ENCODE measurements around the gene HNF4A. TPM values are rescaled to one million over a fixed set of nuclear protein-coding genes. Genes with fewer than 3 reads are reported as not detected.

HNF4A gene
- total RNA-seq, 2 donors from 2014 or later: 28.3 to 28.5 TPM

DNA sequence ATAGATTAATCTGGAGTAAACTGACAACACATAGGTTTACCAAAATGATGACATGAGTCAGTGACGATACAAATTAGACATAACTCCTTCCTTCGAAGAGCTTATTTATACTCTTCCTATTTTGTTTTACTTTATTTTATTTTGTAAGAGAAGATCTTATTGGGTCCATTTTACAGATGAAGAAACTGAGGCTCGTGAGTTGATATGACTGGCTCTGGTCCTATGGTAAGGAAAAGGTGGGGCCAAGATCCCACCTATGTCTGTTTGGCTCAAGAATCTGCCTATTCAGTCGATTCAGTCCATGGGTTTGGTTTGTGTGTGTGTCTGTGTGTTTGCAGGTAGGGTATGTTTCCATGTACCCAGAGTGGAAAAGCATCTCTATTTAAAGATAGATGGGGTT is 27.1 kb upstream of the HNF4A start:
- H3K36me3 ChIP-seq (replicated peaks in 1 of 2; ENCODE audit: insufficient read depth in 1 of 2, low read depth in 2 of 2): no peaks in the 10 kb centered on the region
- intact Hi-C loops (cut with DNase I): no loop called here
- ATAC-seq (no peak), DNase-seq (no peak)
- peaks cover 8% of the 10 kb centered on the region for H3K4me1 ChIP-seq
- H3K4me3 ChIP-seq: no peak overlapping the region
- H3K9me3 ChIP-seq: no peaks in the 10 kb centered on the region
- no peak overlapping the region for H3K27ac ChIP-seq
- TF ChIP-seq, protein P1, sequence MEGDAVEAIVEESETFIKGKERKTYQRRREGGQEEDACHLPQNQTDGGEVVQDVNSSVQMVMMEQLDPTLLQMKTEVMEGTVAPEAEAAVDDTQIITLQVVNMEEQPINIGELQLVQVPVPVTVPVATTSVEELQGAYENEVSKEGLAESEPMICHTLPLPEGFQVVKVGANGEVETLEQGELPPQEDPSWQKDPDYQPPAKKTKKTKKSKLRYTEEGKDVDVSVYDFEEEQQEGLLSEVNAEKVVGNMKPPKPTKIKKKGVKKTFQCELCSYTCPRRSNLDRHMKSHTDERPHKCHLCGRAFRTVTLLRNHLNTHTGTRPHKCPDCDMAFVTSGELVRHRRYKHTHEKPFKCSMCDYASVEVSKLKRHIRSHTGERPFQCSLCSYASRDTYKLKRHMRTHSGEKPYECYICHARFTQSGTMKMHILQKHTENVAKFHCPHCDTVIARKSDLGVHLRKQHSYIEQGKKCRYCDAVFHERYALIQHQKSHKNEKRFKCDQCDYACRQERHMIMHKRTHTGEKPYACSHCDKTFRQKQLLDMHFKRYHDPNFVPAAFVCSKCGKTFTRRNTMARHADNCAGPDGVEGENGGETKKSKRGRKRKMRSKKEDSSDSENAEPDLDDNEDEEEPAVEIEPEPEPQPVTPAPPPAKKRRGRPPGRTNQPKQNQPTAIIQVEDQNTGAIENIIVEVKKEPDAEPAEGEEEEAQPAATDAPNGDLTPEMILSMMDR (IDR thresholded peaks at IDR 0.05): no peak
- TF ChIP-seq POLR2A (IDR thresholded peaks at IDR 0.05): no peak
- WGBS, 2 donors: 81 to 89% methylated on average over 4 of the region's 4 CpGs
- no peaks in the 10 kb centered on the region for H3K27me3 ChIP-seq

DNA sequence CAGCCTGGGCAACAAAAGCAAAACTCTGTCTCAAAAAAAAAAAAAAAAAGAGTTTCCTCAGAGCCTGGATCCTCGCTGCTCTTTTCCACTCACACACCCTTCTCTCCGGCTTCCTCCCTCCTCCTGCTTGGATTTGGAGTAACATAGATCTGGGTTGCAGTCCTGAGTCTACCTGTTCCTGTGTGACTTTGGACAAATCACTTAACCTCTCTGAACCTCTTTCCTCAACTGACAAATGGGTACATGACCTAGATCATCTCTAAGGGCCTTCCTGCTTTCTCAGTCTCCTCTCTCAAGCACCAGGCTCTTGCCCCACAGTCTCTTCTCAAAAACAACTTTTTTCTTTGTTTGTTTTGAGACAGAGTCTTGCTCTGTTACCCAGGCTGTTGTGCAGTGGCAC is 24.3 kb upstream of the HNF4A start:
- TF ChIP-seq, protein P1 (IDR thresholded peaks at IDR 0.05): no peak
- TF ChIP-seq POLR2A (IDR thresholded peaks at IDR 0.05): no peak
- peaks cover 11% of the 10 kb centered on the region for H3K4me1 ChIP-seq
- WGBS, 2 donors: 88 to 91% methylated on average over 2 of the region's 2 CpGs
- intact Hi-C loops (cut with DNase I): no loop called here
- H3K9me3 ChIP-seq: no peaks in the 10 kb centered on the region
- no peak for DNase-seq
- H3K27ac ChIP-seq: no peak overlapping the region
- no peak overlapping the region for H3K4me3 ChIP-seq
- H3K27me3 ChIP-seq: no peaks in the 10 kb centered on the region
- H3K36me3 ChIP-seq (replicated peaks in 1 of 2; ENCODE audit: insufficient read depth in 1 of 2, low read depth in 2 of 2): no peaks in the 10 kb centered on the region
- ATAC-seq: no peak

DNA sequence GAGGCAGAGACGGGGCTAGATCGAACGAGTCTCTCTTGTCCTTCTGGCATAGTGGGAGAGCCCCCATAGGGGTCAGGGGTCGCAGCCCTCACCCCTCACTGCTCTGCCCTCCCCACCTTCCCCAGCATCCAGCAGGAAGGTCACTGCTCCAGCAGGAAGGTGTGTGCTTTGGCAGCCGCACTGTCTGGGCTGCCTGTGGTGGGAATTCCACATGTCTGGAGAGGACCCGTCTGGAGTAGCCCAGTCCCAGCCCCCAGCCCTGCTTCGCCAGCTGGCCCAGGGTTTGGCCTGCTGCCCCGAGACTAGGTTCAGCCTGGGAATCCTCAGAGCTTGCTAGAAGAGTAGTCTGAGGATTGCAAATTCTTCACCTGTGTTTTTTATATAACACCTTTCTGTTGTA is 21.2 kb upstream of the HNF4A start:
- DNase-seq (peak in 2 of 4 donors; percentile 30 to 57), ATAC-seq (no peak)
- no peak overlapping the region for H3K4me3 ChIP-seq
- TF ChIP-seq, protein P1 (IDR thresholded peaks at IDR 0.05): no peak
- TF ChIP-seq POLR2A (IDR thresholded peaks at IDR 0.05): no peak
- 30% methylated on average over 5 to 7 of the region's 8 CpGs for WGBS, 2 donors
- no peaks in the 10 kb centered on the region for H3K9me3 ChIP-seq
- H3K27ac ChIP-seq: no peak overlapping the region
- intact Hi-C loops (cut with DNase I): no loop called here
- no peaks in the 10 kb centered on the region for H3K27me3 ChIP-seq
- H3K4me1 ChIP-seq: peaks cover 3% of the 10 kb centered on the region
- no peaks in the 10 kb centered on the region for H3K36me3 ChIP-seq (replicated peaks in 1 of 2; ENCODE audit: insufficient read depth in 1 of 2, low read depth in 2 of 2)

DNA sequence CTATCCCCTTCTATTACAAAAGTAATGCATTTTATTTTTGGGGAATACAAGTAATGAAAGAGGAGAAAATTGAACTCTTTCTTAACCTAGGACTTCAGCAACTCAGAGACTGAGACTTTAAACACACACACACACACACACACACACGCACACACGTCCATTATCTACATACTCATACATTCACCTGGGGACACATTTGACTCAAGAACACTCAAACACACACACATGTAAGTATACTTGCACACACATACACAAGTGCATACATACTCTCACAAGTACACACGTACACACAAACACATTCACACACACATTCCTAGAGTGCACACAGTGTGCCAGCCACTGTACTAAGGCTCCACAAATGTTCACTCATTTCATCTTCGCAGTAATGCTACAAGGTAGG is 20.8 kb upstream of the HNF4A start:
- no peaks in the 10 kb centered on the region for H3K9me3 ChIP-seq
- H3K27ac ChIP-seq: no peak overlapping the region
- H3K36me3 ChIP-seq (replicated peaks in 1 of 2; ENCODE audit: insufficient read depth in 1 of 2, low read depth in 2 of 2): no peaks in the 10 kb centered on the region
- TF ChIP-seq, protein P1 (IDR thresholded peaks at IDR 0.05): no peak
- no peak for TF ChIP-seq POLR2A (IDR thresholded peaks at IDR 0.05)
- ATAC-seq (no peak), DNase-seq (no peak)
- peaks cover 3% of the 10 kb centered on the region for H3K4me1 ChIP-seq
- 62 to 66% methylated on average over 4 of the region's 4 CpGs for whole genome bisulfite sequencing, 2 donors
- H3K4me3 ChIP-seq: no peak overlapping the region
- intact Hi-C loops (cut with DNase I): no loop called here
- H3K27me3 ChIP-seq: no peaks in the 10 kb centered on the region

DNA sequence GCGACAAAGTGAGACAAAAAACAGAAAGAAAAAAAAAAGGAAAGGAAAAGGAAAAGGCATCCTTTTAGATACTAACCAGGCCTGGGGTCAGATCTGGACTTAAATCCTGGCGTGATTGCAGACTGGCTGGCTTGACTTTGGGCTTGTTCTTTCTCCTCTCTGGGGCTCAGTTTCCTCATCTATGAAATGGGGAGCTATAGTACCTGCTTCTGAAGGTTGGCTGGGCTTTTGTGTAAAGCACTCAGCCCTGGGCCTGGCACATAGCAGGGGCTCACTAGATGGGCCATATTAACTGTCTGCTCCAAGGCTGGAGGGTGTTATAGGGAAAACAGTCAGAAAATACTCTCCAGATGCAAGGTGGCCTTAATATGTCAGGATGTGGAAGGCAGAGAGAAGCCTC is 19.8 kb upstream of the HNF4A start:
- Histone ChIP-seq H3K36me3 (replicated peaks in 1 of 2; ENCODE audit: insufficient read depth in 1 of 2, low read depth in 2 of 2) (no peaks in the 10 kb centered on the region), H3K4me1 (peaks cover 3% of the 10 kb centered on the region), H3K27ac (no peak overlapping the region), H3K4me3 (no peak overlapping the region), H3K9me3 (no peaks in the 10 kb centered on the region), H3K27me3 (no peaks in the 10 kb centered on the region)
- intact Hi-C loops (cut with DNase I): no loop called here
- DNase-seq (no peak), ATAC-seq (no peak)
- no peak for TF ChIP-seq POLR2A (IDR thresholded peaks at IDR 0.05)
- TF ChIP-seq, protein P1 (IDR thresholded peaks at IDR 0.05): no peak
- WGBS, 2 donors: 90 to 92% methylated on average over 2 of the region's 2 CpGs

Measured in body of pancreas (tissue), 4 donors.